ENCODE results near the gene PLEKHA5.
"Not testable (repeated sequence)": the region's sequence is repeated elsewhere in the genome, so short reads cannot be mapped to it uniquely, and the experiment has no call there.

Gene PLEKHA5

GRCh38 chr12:19169222-19169621 lies 39.7 kb downstream of the PLEKHA5 start:
- DNase-seq (ENCODE audit: low read depth): no peak

- DNase-seq (ENCODE audit: low read depth): not testable (repeated sequence)
Observed at GRCh38 chr12:19170286-19170685, 40.8 kb downstream of the PLEKHA5 start.

- no peak for DNase-seq (ENCODE audit: low read depth)
Observed at GRCh38 chr12:19171731-19172130, 42.2 kb downstream of the PLEKHA5 start.

GRCh38 chr12:19177754-19178153 lies 48.2 kb downstream of the PLEKHA5 start:
- no peak for DNase-seq (ENCODE audit: low read depth)

- no peak for DNase-seq (ENCODE audit: low read depth)
Observed at GRCh38 chr12:19179986-19180385, 50.5 kb downstream of the PLEKHA5 start.

- DNase-seq (ENCODE audit: low read depth): no peak
Observed at GRCh38 chr12:19181666-19182426, 52.3 kb downstream of the PLEKHA5 start.

GRCh38 chr12:19183121-19183838 lies 53.7 kb downstream of the PLEKHA5 start:
- no peak for DNase-seq (ENCODE audit: low read depth)

- DNase-seq (ENCODE audit: low read depth): no peak
Observed at GRCh38 chr12:19185262-19185929, 55.9 kb downstream of the PLEKHA5 start.

GRCh38 chr12:19186722-19187661 lies 57.5 kb downstream of the PLEKHA5 start:
- DNase-seq (ENCODE audit: low read depth): no peak

GRCh38 chr12:19189522-19189921 lies 60.0 kb downstream of the PLEKHA5 start:
- no peak for DNase-seq (ENCODE audit: low read depth)

- no peak for DNase-seq (ENCODE audit: low read depth)
Observed at GRCh38 chr12:19190292-19191031, 60.9 kb downstream of the PLEKHA5 start.

- no peak for DNase-seq (ENCODE audit: low read depth)
Observed at GRCh38 chr12:19191089-19191488, 61.6 kb downstream of the PLEKHA5 start.

GRCh38 chr12:19191563-19191962 lies 62.0 kb downstream of the PLEKHA5 start:
- DNase-seq (ENCODE audit: low read depth): no peak

GRCh38 chr12:19192710-19193109 lies 63.2 kb downstream of the PLEKHA5 start:
- DNase-seq (ENCODE audit: low read depth): no peak

GRCh38 chr12:19194963-19195362 lies 65.4 kb downstream of the PLEKHA5 start:
- DNase-seq (ENCODE audit: low read depth): no peak

- DNase-seq (ENCODE audit: low read depth): no peak
Observed at GRCh38 chr12:19196959-19197630, 67.6 kb downstream of the PLEKHA5 start.

GRCh38 chr12:19198272-19198671 lies 68.7 kb downstream of the PLEKHA5 start:
- DNase-seq (ENCODE audit: low read depth): no peak

GRCh38 chr12:19199332-19199731 lies 69.8 kb downstream of the PLEKHA5 start:
- no peak for DNase-seq (ENCODE audit: low read depth)

GRCh38 chr12:19200261-19200660 lies 70.7 kb downstream of the PLEKHA5 start:
- no peak for DNase-seq (ENCODE audit: low read depth)

GRCh38 chr12:19201661-19202060 lies 72.1 kb downstream of the PLEKHA5 start:
- peak; percentile 47 for DNase-seq (ENCODE audit: low read depth)

- no peak for DNase-seq (ENCODE audit: low read depth)
Observed at GRCh38 chr12:19203013-19203412, 73.5 kb downstream of the PLEKHA5 start.

All from GM04504 (cell line).